Sigmoid colon (tissue), 7 donors: ENCODE results near the gene C3orf22. TPM values are rescaled to one million over a fixed set of nuclear protein-coding genes. Genes with fewer than 3 reads are reported as not detected.

Source experiments
- DNase-seq: peaks from one replicate; pipeline ENCODE4 v3.0.0-alpha.2; 2019
- H3K27ac ChIP-seq, 4 donors: fragments of 200-600 bp; sonication (generic); one replicate each; pipeline ENCODE4 v1.5.1; 2016 to 2019; ENCODE audit warnings: mild to moderate bottlenecking in 1 of 4
- H3K27me3 ChIP-seq, 3 donors: fragments of 200-600 bp; sonication (generic); one replicate each; pipeline ENCODE4 v1.5.1; 2019; ENCODE audit warnings: mild to moderate bottlenecking in 1 of 3
- H3K36me3 ChIP-seq, 4 donors: fragments of 200-600 bp; sonication (generic); one replicate each; pipeline ENCODE4 v1.5.1; 2016 to 2019
- H3K4me1 ChIP-seq, 4 donors: fragments of 200-600 bp; sonication (generic); one replicate each; pipeline ENCODE4 v1.5.1; 2017 to 2019
- H3K4me3 ChIP-seq, 4 donors: fragments of 200-600 bp; sonication (generic); one replicate each; pipeline ENCODE4 v1.5.1; 2017 to 2019; ENCODE audit warnings: mild to moderate bottlenecking in 2 of 4, moderate library complexity in 1 of 4
- H3K9me3 ChIP-seq, 4 donors: fragments of 200-600 bp in 3 of 4; sonication (generic) in 3 of 4; one replicate each; pipeline versions ENCODE4 v1.5.1 to v1.6.1; 2013 to 2019
- EP300 ChIP-seq, 4 donors: sonication (generic); formaldehyde crosslinking; IDR thresholded peaks; one replicate each; pipeline ENCODE4 v1.6.1; 2017; ENCODE audit warnings: antibody characterized with exemption in 4 of 4
- POLR2A ChIP-seq, 2 donors: fragments of 450-650 bp; IDR thresholded peaks; one replicate each; pipeline ENCODE4 v1.6.1; 2016; ENCODE audit warnings: antibody characterized with exemption in 2 of 2, mild to moderate bottlenecking in 2 of 2, moderate library complexity in 2 of 2
- POLR2AphosphoS5 ChIP-seq, 4 donors: sonication (generic); formaldehyde crosslinking; IDR thresholded peaks; one replicate each; pipeline ENCODE4 v1.6.1; 2017; ENCODE audit warnings: antibody characterized with exemption in 4 of 4
- WGBS, 2 donors: extraction: QIAGEN DNeasy Blood & Tissue Kit; methylation state at CpG; one replicate each; pipeline ENCODE4 v1.1.7; 2013; 5-methylcytosine and 5-hydroxymethylcytosine counted together
- intact Hi-C: fragments of 100-400 bp; cut with DNase I; formaldehyde crosslinking; loops from one replicate; pipeline ENCODE4 v1.15.1; 2023
- polyA plus RNA-seq, 3 donors: library from polyadenylated mRNA; stranded (reverse); fragments of 200-250 nt; gene quantifications; one replicate each; pipeline ENCODE4 v1.2.3, GENCODE V29; 2013
- total RNA-seq, 4 donors: library from RNA; depleted of rRNA; stranded (reverse); fragments of >200 nt; gene quantifications; one replicate each; pipeline ENCODE4 v1.1.0, GENCODE V29; 2016
- TF ChIP-seq, protein P1 (sequence below), 4 experiments: fragments of 450-650 bp in 3 of 4; fragments of 200-600 bp in 1 of 4; IDR thresholded peaks; one replicate each; pipeline ENCODE4 v1.5.1; 2016 to 2019; ENCODE audit warnings: antibody characterized with exemption in 4 of 4, mild to moderate bottlenecking in 3 of 4, moderate library complexity in 2 of 4
- donor health status: healthy with polysubstance abuse.
- donor health status: Bipolar disorder and iron deficiency.
- donor health status: healthy.

Gene C3orf22
- total and polyA plus RNA-seq, 7 donors: 0.54 TPM; not detected in 6

DNA sequence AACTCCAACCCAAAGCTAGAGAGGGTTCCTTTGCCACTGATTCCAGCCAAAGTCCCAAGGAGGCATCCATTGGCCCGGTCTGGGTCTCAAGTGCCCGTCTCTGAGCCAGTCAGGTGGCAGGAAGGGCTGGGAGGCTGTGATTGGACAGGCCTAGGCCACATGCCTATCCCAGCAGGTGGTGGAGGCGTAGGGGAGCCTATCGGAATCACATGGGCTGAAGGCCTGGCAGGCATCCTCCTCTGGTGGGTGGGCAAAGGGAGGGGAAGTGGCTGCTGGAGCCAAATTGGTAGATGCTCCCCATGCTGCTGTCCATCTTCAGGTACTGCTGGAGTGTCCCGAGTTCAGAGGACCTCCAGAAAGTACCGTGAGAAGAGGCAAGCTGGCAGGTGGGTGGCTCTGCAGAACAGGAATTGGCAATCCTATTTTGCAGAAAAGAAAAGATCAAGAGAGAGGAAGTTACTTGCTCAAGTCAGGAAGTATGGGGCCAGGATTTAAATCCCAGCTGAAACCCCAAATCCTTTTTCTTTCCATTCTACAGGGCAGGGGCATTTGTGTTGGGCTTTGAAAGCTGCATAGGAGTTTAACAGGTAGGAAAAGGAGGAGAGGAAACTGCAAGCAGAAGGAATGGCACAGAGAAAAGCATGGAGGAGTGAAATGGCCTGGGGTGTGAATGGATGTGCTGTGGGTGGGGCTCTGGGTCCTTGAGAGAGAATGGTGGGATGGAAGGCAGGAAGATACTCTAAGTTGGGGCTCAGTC, 31.1 kb downstream of the C3orf22 start:
- no peak overlapping the region for H3K4me3 ChIP-seq
- H3K9me3 ChIP-seq: no peaks in the 10 kb centered on the region
- H3K4me1 ChIP-seq: peaks cover 0 to 15% (median 13%) of the 10 kb centered on the region in 4 donors
- WGBS, 2 donors: 75 to 84% methylated on average over 6 of the region's 6 CpGs
- no peaks in the 10 kb centered on the region for H3K36me3 ChIP-seq
- intact Hi-C loops: loop anchor here (10.0 kb wide), 2 partner anchors 127 to 1017 kb away; partner anchors contain the start of gene TXNRD3
- no peak overlapping the region for H3K27ac ChIP-seq
- peak; percentile 36 for DNase-seq
- peaks cover 8 to 34% (median 15%) of the 10 kb centered on the region in 3 donors for H3K27me3 ChIP-seq
- TF ChIP-seq POLR2A (IDR thresholded peaks at IDR 0.05) (no peak), EP300 (IDR thresholded peaks at IDR 0.05) (no peak), POLR2AphosphoS5 (IDR thresholded peaks at IDR 0.05) (no peak)
- TF ChIP-seq, protein P1, sequence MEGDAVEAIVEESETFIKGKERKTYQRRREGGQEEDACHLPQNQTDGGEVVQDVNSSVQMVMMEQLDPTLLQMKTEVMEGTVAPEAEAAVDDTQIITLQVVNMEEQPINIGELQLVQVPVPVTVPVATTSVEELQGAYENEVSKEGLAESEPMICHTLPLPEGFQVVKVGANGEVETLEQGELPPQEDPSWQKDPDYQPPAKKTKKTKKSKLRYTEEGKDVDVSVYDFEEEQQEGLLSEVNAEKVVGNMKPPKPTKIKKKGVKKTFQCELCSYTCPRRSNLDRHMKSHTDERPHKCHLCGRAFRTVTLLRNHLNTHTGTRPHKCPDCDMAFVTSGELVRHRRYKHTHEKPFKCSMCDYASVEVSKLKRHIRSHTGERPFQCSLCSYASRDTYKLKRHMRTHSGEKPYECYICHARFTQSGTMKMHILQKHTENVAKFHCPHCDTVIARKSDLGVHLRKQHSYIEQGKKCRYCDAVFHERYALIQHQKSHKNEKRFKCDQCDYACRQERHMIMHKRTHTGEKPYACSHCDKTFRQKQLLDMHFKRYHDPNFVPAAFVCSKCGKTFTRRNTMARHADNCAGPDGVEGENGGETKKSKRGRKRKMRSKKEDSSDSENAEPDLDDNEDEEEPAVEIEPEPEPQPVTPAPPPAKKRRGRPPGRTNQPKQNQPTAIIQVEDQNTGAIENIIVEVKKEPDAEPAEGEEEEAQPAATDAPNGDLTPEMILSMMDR (IDR thresholded peaks at IDR 0.05): no peak

DNA sequence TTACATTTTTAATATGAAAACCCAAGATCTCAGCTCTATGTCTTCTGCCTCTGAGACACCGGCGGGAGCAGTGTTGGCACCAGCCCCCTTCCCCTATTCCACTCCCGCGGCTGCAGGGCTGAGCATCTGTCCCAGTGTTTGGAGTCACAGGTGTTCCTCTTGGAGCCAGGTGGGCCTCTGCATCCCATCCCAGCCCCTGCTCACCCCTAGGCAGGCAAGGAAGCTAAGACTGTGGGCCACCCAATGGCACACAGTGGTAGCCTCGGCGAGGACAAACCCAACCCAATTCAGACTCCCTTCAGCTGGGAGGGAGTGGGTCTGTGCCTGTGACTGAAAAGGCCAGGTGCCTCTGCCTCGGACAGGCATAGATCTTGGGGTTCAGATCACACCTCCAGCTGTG, 31.7 kb downstream of the C3orf22 start:
- H3K36me3 ChIP-seq: no peaks in the 10 kb centered on the region
- 90% methylated on average over 7 of the region's 7 CpGs for WGBS, 2 donors
- intact Hi-C loops: loop anchor here (10.0 kb wide), 2 partner anchors 128 to 1018 kb away; partner anchors contain the start of gene TXNRD3
- H3K4me1 ChIP-seq: peaks cover 0 to 15% (median 13%) of the 10 kb centered on the region in 4 donors
- TF ChIP-seq EP300 (IDR thresholded peaks at IDR 0.05): no peak
- TF ChIP-seq, protein P1 (IDR thresholded peaks at IDR 0.05): no peak
- no peak for TF ChIP-seq POLR2A (IDR thresholded peaks at IDR 0.05)
- TF ChIP-seq POLR2AphosphoS5 (IDR thresholded peaks at IDR 0.05): no peak
- no peaks in the 10 kb centered on the region for H3K9me3 ChIP-seq
- H3K27ac ChIP-seq: no peak overlapping the region
- DNase-seq: peak; percentile 47
- H3K4me3 ChIP-seq: no peak overlapping the region
- peaks cover 8 to 34% (median 15%) of the 10 kb centered on the region in 3 donors for H3K27me3 ChIP-seq

DNA sequence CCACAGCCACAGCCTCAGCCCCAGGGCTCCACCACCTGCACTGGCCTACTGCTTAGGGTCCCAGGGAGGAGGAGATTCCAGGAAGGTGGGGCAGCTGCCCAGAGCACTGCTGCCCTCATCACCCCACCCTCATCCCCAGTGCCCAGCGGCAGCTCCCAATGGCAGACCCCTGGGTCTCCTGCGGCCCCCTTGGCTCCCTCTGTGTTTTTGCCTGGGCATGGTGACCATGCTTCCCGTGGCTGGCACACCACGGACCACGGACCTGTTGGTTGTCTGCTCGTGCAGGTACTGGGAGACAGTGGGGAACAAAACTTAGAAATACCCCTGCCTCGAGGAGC, 32.1 kb downstream of the C3orf22 start:
- Histone ChIP-seq H3K27ac (no peak overlapping the region), H3K36me3 (no peaks in the 10 kb centered on the region), H3K9me3 (no peaks in the 10 kb centered on the region), H3K4me3 (no peak overlapping the region), H3K27me3 (peaks cover 8 to 34% (median 15%) of the 10 kb centered on the region in 3 donors), H3K4me1 (peaks cover 0 to 15% (median 13%) of the 10 kb centered on the region in 4 donors)
- peak; percentile 40 for DNase-seq
- TF ChIP-seq EP300 (IDR thresholded peaks at IDR 0.05) (no peak), POLR2A (IDR thresholded peaks at IDR 0.05) (no peak), POLR2AphosphoS5 (IDR thresholded peaks at IDR 0.05) (no peak)
- TF ChIP-seq, protein P1 (IDR thresholded peaks at IDR 0.05): no peak
- WGBS, 2 donors: 84 to 92% methylated on average over 7 of the region's 7 CpGs
- intact Hi-C loops: loop anchor here (10.0 kb wide), 2 partner anchors 128 to 1018 kb away; partner anchors contain the start of gene TXNRD3

DNA sequence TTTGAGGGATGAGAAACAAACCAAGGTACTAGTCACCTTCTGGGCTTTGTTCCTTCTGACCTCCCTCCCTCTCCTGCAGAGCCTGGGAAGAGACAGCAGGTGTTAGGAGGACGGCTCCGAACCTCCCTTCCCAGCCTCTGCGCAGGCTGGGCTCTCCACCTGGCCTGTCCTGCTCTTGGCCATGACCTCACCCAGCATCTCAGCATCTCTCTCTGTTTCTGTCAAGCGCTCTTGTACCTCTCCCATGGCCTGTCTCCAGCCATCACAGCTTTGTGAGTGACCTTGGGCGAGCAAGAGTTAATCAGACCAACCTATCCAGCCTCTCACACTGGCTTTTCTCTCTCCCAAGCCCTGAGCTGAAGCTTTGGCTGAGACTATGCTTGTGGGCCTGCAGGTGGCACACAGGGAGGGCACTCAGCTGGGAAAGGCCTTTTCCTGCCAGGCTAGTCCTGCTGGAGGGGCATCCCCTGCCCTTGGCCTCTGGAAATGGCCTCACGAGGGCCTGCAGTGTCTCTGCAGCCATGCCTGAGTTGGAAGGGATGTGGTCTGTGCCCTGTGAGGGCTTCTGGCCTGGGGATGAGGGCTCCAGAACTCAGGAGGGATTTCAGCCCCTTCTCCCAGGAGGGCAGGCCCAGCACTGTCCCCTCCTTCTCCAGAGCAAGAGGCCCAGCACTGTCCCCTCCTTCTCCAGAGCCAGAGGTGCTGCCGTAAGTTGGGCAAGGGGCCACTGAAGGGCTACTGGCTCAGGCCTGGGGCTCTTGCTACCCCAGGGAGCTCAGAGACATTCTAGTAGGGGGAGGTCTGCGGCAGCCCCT, 32.7 kb downstream of the C3orf22 start:
- no peak overlapping the region for H3K27ac ChIP-seq
- TF ChIP-seq POLR2A (IDR thresholded peaks at IDR 0.05): no peak
- TF ChIP-seq, protein P1 (IDR thresholded peaks at IDR 0.05): no peak
- no peak for TF ChIP-seq EP300 (IDR thresholded peaks at IDR 0.05)
- TF ChIP-seq POLR2AphosphoS5 (IDR thresholded peaks at IDR 0.05): no peak
- H3K9me3 ChIP-seq: no peaks in the 10 kb centered on the region
- intact Hi-C loops: loop anchor here (10.0 kb wide), 2 partner anchors 129 to 1019 kb away; partner anchors contain the start of gene TXNRD3
- DNase-seq: peak; percentile 24
- no peaks in the 10 kb centered on the region for H3K36me3 ChIP-seq
- 90 to 93% methylated on average over 8 of the region's 8 CpGs for WGBS, 2 donors
- peaks cover 0 to 15% (median 13%) of the 10 kb centered on the region in 4 donors for H3K4me1 ChIP-seq
- H3K27me3 ChIP-seq: peaks cover 8 to 34% (median 15%) of the 10 kb centered on the region in 3 donors
- H3K4me3 ChIP-seq: no peak overlapping the region
